Endothelial cell of umbilical vein (primary cell): ENCODE results near the gene TNFRSF11A. TPM values are rescaled to one million over a fixed set of nuclear protein-coding genes. Genes with fewer than 3 reads are reported as not detected.

Experiments used
- BruUV-seq: library from RNA; stranded (reverse); fragments of 400-500 nt; replicated peaks from 2 replicates; lab custom pipeline; 2021; lab: Mats Ljungman, UMichigan
- CTCF ChIA-PET: fragments of 300-600, 350-600 bp; sonication (Branson Sonifier 250); formaldehyde crosslinking; loops from one replicate; lab custom pipeline; 2021; ENCODE audit warnings: antibody characterized with exemption, inconsistent platforms; lab: Charles Lee
- POLR2A ChIA-PET: fragments of 300-600, 350-600 bp; sonication (Branson Sonifier 250); formaldehyde crosslinking; loops from one replicate; lab custom pipeline; 2021; ENCODE audit warnings: antibody characterized with exemption, inconsistent platforms; lab: Charles Lee
- DNase-seq: peaks from one replicate; pipeline ENCODE4 v3.0.0-alpha.2; 2011; ENCODE audit warnings: low read depth, low spot score
- FAIRE-seq: peaks from 2 replicates; lab custom pipeline; 2011; peaks lifted over from hg19 to GRCh38; lab: Jason Lieb, UNC
- H2AFZ ChIP-seq: 2 replicates; pipeline ENCODE4 v1.6.0; 2012; ENCODE audit warnings: low read depth, low read length, control low read depth, inconsistent platforms
- H3K27ac ChIP-seq: 2 replicates; pipeline ENCODE4 v1.5.1; 2011; ENCODE audit warnings: low read depth, mild to moderate bottlenecking, control low read depth, low read length, moderate library complexity; ENCODE audit not compliant: insufficient read depth
- H3K27me3 ChIP-seq, 2 experiments: 2 replicates each; pipeline versions ENCODE4 v1.6.0 to v1.6.1; 2011; ENCODE audit warnings: low read length in 2 of 2, mixed read lengths in 1 of 2; ENCODE audit not compliant: control insufficient read depth in 2 of 2, insufficient read depth in 2 of 2
- H3K36me3 ChIP-seq, 2 experiments: 2 replicates in 1 of 2; 3 replicates in 1 of 2; pipeline ENCODE4 v1.5.1; 2011; ENCODE audit warnings: low read length in 2 of 2, mild to moderate bottlenecking in 1 of 2, moderate library complexity in 1 of 2; ENCODE audit not compliant: control insufficient read depth in 2 of 2, insufficient read depth in 2 of 2; ENCODE audit errors: extremely low read depth in 1 of 2
- H3K4me1 ChIP-seq: 3 replicates; pipeline ENCODE4 v1.5.1; 2011; ENCODE audit warnings: mild to moderate bottlenecking, low read length; ENCODE audit not compliant: control insufficient read depth, insufficient read depth; ENCODE audit errors: extremely low read depth
- H3K4me2 ChIP-seq: 2 replicates; pipeline ENCODE4 v1.6.1; 2011; ENCODE audit warnings: low read length, control low read depth, mixed read lengths; ENCODE audit not compliant: insufficient read depth
- H3K4me3 ChIP-seq, 3 experiments: fragments of 200-600 bp in 1 of 3; sonication (generic), shearing (Covaris generic) in 1 of 3; replicated peaks in 1 of 3; 2 replicates each; pipeline ENCODE4 v1.5.1; 2011 to 2016; ENCODE audit warnings: control low read depth in 3 of 3, low read length in 3 of 3, mild to moderate bottlenecking in 2 of 3, inconsistent platforms in 1 of 3, low read depth in 1 of 3, moderate library complexity in 1 of 3; ENCODE audit not compliant: insufficient read depth in 1 of 3
- H3K79me2 ChIP-seq: 2 replicates; pipeline ENCODE4 v1.6.0; 2012; ENCODE audit warnings: low read length, inconsistent platforms; ENCODE audit not compliant: control insufficient read depth, insufficient read depth
- H3K9ac ChIP-seq: replicated peaks from 2 replicates; pipeline ENCODE3; 2011; ENCODE audit warnings: low read length, control low read depth; ENCODE audit not compliant: insufficient read depth; ENCODE audit errors: extremely low read depth
- H3K9me1 ChIP-seq: replicated peaks from 3 replicates; pipeline ENCODE4 v1.6.0; 2011; ENCODE audit warnings: mild to moderate bottlenecking, low read length; ENCODE audit not compliant: control insufficient read depth, insufficient read depth; ENCODE audit errors: extremely low read depth
- H3K9me3 ChIP-seq: replicated peaks from 2 replicates; pipeline ENCODE4 v1.5.1; 2012; ENCODE audit warnings: low read length, inconsistent platforms; ENCODE audit not compliant: control insufficient read depth, insufficient read depth
- H4K20me1 ChIP-seq: replicated peaks from 2 replicates; pipeline ENCODE3; 2011; ENCODE audit warnings: mild to moderate bottlenecking, low read length; ENCODE audit not compliant: control insufficient read depth, insufficient read depth; ENCODE audit errors: extremely low read depth
- EZH2 ChIP-seq: IDR thresholded peaks from 2 replicates; pipeline ENCODE4 v1.6.1; 2012; ENCODE audit warnings: borderline replicate concordance, low read depth, mild to moderate bottlenecking, moderate library complexity, low read length, inconsistent platforms; ENCODE audit not compliant: severe bottlenecking
- FOS ChIP-seq: IDR thresholded peaks from 2 replicates; pipeline ENCODE4 v1.6.1; 2011; ENCODE audit warnings: mild to moderate bottlenecking, low read length, moderate library complexity, borderline replicate concordance; ENCODE audit not compliant: insufficient read depth
- GATA2 ChIP-seq: IDR thresholded peaks from 2 replicates; pipeline ENCODE4 v1.7.0; 2011; ENCODE audit warnings: low read depth, mild to moderate bottlenecking, moderate library complexity, mixed read lengths, low read length; ENCODE audit not compliant: insufficient read length, insufficient read depth
- JUN ChIP-seq: IDR thresholded peaks from 2 replicates; pipeline ENCODE4 v1.6.1; 2011; ENCODE audit warnings: borderline replicate concordance, low read depth; ENCODE audit not compliant: insufficient read length, insufficient read depth
- MYC ChIP-seq: IDR thresholded peaks from one replicate; pipeline ENCODE4 v1.6.1; 2011; ENCODE audit warnings: mild to moderate bottlenecking, low read depth, low read length
- POLR2A ChIP-seq: IDR thresholded peaks from 2 replicates; pipeline ENCODE4 v1.6.1; 2012; ENCODE audit warnings: low read depth, mild to moderate bottlenecking, control low read depth, low read length
- POLR2AphosphoS5 ChIP-seq: IDR thresholded peaks from 2 replicates; pipeline ENCODE4 v1.6.1; 2012; ENCODE audit warnings: low read depth, mild to moderate bottlenecking, control low read depth, low read length, moderate library complexity; ENCODE audit not compliant: insufficient read depth
- dilution Hi-C: fragments of 300-500 bp; cut with MboI; formaldehyde crosslinking; loops from one replicate; pipeline ENCODE4 v1.15.0; 2019; ENCODE audit warnings: low sequenced_read_pairs; ENCODE audit not compliant: extremely low pct_ligation_motif_present
- intact Hi-C: fragments of 100-400 bp; cut with micrococcal nuclease; formaldehyde crosslinking; loops from one replicate; pipeline ENCODE4 v1.10.0; 2022
- polyA plus RNA-seq, 4 experiments: library from polyadenylated mRNA; depleted of rRNA in 3 of 4; stranded (reverse) in 3 of 4; unstranded in 1 of 4; fragments of >200 nt; gene quantifications; 2 replicates each; pipeline versions ENCODE4 v1.2.1 to v1.2.3, GENCODE V29; 2011 to 2012; ENCODE audit warnings: missing spikeins in 1 of 4
- total RNA-seq: library from RNA; stranded (reverse); gene quantifications from 2 replicates; pipeline ENCODE4 v1.2.3, GENCODE V29; 2021
- TF ChIP-seq, protein P1 (sequence below), 2 donors: IDR thresholded peaks; 1 replicate in 1 of 2; 2 replicates in 1 of 2; pipeline ENCODE4 v1.5.1; 2011; ENCODE audit warnings: low read length in 2 of 2, mild to moderate bottlenecking in 2 of 2, moderate library complexity in 2 of 2, control low read depth in 1 of 2, inconsistent platforms in 1 of 2, low read depth in 1 of 2; ENCODE audit not compliant: insufficient read depth in 1 of 2; ENCODE audit errors: extremely low read depth in 1 of 2
- TF ChIP-seq, protein P2 (sequence below): IDR thresholded peaks from 2 replicates; pipeline ENCODE4 v1.6.1; 2011; ENCODE audit not compliant: insufficient read depth, insufficient read length

The TNFRSF11A gene
- total and polyA plus RNA-seq, 2 donors (not counting 3 experiments of a cell fraction or from before 2014, with no cell fraction given): 10.4 to 11.1 TPM

DNA sequence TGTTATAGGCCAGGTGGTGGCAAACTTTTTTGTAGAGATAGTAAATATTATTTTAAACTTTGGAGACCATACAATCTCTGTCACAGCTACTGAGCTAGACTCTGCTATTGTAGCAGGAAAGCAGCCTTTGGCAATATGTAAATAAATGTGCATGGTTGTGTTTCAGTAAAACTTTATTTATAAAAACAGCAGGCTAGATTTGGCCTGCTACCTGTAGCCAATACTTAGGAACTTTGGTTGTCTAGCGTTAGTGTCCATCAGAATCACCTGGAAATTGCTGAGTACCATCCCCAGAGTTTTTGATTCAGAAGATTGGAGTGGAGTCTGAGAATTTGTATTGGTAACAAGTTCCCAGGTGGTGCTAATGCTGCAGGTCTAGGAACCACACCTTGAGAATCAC, 23.8 kb upstream of the TNFRSF11A start:
- no peaks in the 10 kb centered on the region for H3K79me2 ChIP-seq
- no peak overlapping the region for H2AFZ ChIP-seq
- no peak overlapping the region for H3K4me3 ChIP-seq
- no peaks in the 10 kb centered on the region for H3K4me1 ChIP-seq
- TF ChIP-seq MYC (no peak), GATA2 (no peak), FOS (no peak), POLR2AphosphoS5 (no peak), POLR2A (no peak), EZH2 (no peak), JUN (no peak)
- TF ChIP-seq, protein P1, sequence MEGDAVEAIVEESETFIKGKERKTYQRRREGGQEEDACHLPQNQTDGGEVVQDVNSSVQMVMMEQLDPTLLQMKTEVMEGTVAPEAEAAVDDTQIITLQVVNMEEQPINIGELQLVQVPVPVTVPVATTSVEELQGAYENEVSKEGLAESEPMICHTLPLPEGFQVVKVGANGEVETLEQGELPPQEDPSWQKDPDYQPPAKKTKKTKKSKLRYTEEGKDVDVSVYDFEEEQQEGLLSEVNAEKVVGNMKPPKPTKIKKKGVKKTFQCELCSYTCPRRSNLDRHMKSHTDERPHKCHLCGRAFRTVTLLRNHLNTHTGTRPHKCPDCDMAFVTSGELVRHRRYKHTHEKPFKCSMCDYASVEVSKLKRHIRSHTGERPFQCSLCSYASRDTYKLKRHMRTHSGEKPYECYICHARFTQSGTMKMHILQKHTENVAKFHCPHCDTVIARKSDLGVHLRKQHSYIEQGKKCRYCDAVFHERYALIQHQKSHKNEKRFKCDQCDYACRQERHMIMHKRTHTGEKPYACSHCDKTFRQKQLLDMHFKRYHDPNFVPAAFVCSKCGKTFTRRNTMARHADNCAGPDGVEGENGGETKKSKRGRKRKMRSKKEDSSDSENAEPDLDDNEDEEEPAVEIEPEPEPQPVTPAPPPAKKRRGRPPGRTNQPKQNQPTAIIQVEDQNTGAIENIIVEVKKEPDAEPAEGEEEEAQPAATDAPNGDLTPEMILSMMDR (IDR thresholded peaks at IDR 0.05; ENCODE audit: extremely low read depth in 1 of 2, insufficient read depth in 1 of 2, low read depth in 1 of 2, low read length in 2 of 2): no peak
- TF ChIP-seq, protein P2, sequence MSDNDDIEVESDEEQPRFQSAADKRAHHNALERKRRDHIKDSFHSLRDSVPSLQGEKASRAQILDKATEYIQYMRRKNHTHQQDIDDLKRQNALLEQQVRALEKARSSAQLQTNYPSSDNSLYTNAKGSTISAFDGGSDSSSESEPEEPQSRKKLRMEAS: no peak
- H3K9me3 ChIP-seq: no peaks in the 10 kb centered on the region
- FAIRE-seq: no peak
- no peaks in the 10 kb centered on the region for H3K9me1 ChIP-seq
- no peaks in the 10 kb centered on the region for H4K20me1 ChIP-seq
- intact Hi-C loops: no loop called here
- no peak overlapping the region for H3K4me2 ChIP-seq
- H3K9ac ChIP-seq: no peak overlapping the region
- ChIA-PET CTCF (interaction anchor here (1.6 kb wide), 1 partner anchor 16 kb away, joined by 3 read pairs; no protein-coding TSS in a partner anchor), POLR2A (no interaction called here)
- DNase-seq: no peak
- dilution Hi-C loops: no loop called here
- no peaks in the 10 kb centered on the region for H3K27me3 ChIP-seq
- BruUV-seq: no TSS peak
- H3K36me3 ChIP-seq: no peaks in the 10 kb centered on the region
- no peak overlapping the region for H3K27ac ChIP-seq
